ENCODE measurements around the gene COL11A2.
"Not testable (repeated sequence)": the region's sequence is repeated elsewhere in the genome, so short reads cannot be mapped to it uniquely, and the experiment has no call there.

The COL11A2 gene

GRCh38 chr6:33160096-33160495 is 32.2 kb downstream of the COL11A2 start:
- TF ChIP-seq CTCF (IDR thresholded peaks at IDR 0.05; ENCODE audit: low read depth, low read length), result no peak
- H3K4me3 ChIP-seq (ENCODE audit: low read depth, low read length), result no peak overlapping the region

GRCh38 chr6:33156964-33157363 is 35.3 kb downstream of the COL11A2 start:
- TF ChIP-seq CTCF (IDR thresholded peaks at IDR 0.05; ENCODE audit: low read depth, low read length), result no peak
- no peak overlapping the region for H3K4me3 ChIP-seq (ENCODE audit: low read depth, low read length)

GRCh38 chr6:33156561-33156960 is 35.7 kb downstream of the COL11A2 start:
- no peak for TF ChIP-seq CTCF (IDR thresholded peaks at IDR 0.05; ENCODE audit: low read depth, low read length)
- H3K4me3 ChIP-seq (ENCODE audit: low read depth, low read length), result no peak overlapping the region

GRCh38 chr6:33154349-33154748 is 37.9 kb downstream of the COL11A2 start:
- TF ChIP-seq CTCF (IDR thresholded peaks at IDR 0.05; ENCODE audit: low read depth, low read length), result no peak
- no peak overlapping the region for H3K4me3 ChIP-seq (ENCODE audit: low read depth, low read length)

GRCh38 chr6:33151050-33151449 is 41.2 kb downstream of the COL11A2 start:
- H3K4me3 ChIP-seq (ENCODE audit: low read depth, low read length), result no peak overlapping the region
- TF ChIP-seq CTCF (IDR thresholded peaks at IDR 0.05; ENCODE audit: low read depth, low read length), result no peak

- not testable (repeated sequence) for H3K4me3 ChIP-seq (ENCODE audit: low read depth, low read length)
These were observed 41.7 kb downstream of the COL11A2 start for GRCh38 chr6:33150560-33150959.

- no peak overlapping the region for H3K4me3 ChIP-seq (ENCODE audit: low read depth, low read length)
- TF ChIP-seq CTCF (IDR thresholded peaks at IDR 0.05; ENCODE audit: low read depth, low read length), result peak; percentile 64
These were observed 44.2 kb downstream of the COL11A2 start for GRCh38 chr6:33147807-33148666.

- no peak overlapping the region for H3K4me3 ChIP-seq (ENCODE audit: low read depth, low read length)
- TF ChIP-seq CTCF (IDR thresholded peaks at IDR 0.05; ENCODE audit: low read depth, low read length), result no peak
These were observed 47.9 kb downstream of the COL11A2 start for GRCh38 chr6:33144373-33144772.

Data from WI38 (cell line).